ENCODE data around the gene OXTR. TPM values are rescaled to one million over a fixed set of nuclear protein-coding genes. Genes with fewer than 3 reads are reported as not detected.
"Not testable (repeated sequence)": the region's sequence is repeated elsewhere in the genome, so short reads cannot be mapped to it uniquely, and the experiment has no call there.

The OXTR gene
- total and polyA plus RNA-seq, 4 experiments from 2014 or later: 0.15 to 1.1 (median 0.94) TPM; not detected in 1

- H3K4me3 Mint-ChIP-seq: no peak overlapping the region
- ChIA-PET POLR2A (ENCODE audit: partially characterized antibody) (no interaction called here), CTCF (ENCODE audit: partially characterized antibody) (no interaction called here)
- DNase-seq: no peak
- H3K27me3 Mint-ChIP-seq: peaks cover 0 to 3% of the 10 kb centered on the region in 2 donors
- Histone ChIP-seq H3K4me1 (ENCODE audit: insufficient read depth, low read length) (no peaks in the 10 kb centered on the region), H3K4me3 (ENCODE audit: low read length in 2 of 2) (no peak overlapping the region), H3K36me3 (ENCODE audit: insufficient read depth, low read length) (no peaks in the 10 kb centered on the region), H3K27ac (ENCODE audit: low read depth, low read length) (no peak overlapping the region), H3K9me3 (ENCODE audit: control insufficient read depth in 1 of 2, low read length in 2 of 2) (no peaks in the 10 kb centered on the region), H3K27me3 (ENCODE audit: insufficient read depth, low read length) (no peaks in the 10 kb centered on the region)
- peaks cover 0 to 18% (median 10%) of the 10 kb centered on the region in 8 donors for H3K9me3 Mint-ChIP-seq
- H3K27ac Mint-ChIP-seq: no peak overlapping the region
- H3K36me3 Mint-ChIP-seq: no peaks in the 10 kb centered on the region
- intact Hi-C loops (cut with micrococcal nuclease): no loop called here
- no peaks in the 10 kb centered on the region for H3K4me1 Mint-ChIP-seq
These were observed 46.6 kb downstream of the OXTR start for GRCh38 chr3:8722808-8723207.

GRCh38 chr3:8715757-8716156 lies 53.7 kb downstream of the OXTR start:
- H3K9me3 Mint-ChIP-seq: peaks cover 0 to 11% (median 3%) of the 10 kb centered on the region in 8 donors
- H3K36me3 ChIP-seq (ENCODE audit: insufficient read depth, low read length); intact Hi-C loops (cut with micrococcal nuclease); DNase-seq; H3K9me3 ChIP-seq (ENCODE audit: control insufficient read depth in 1 of 2, low read length in 2 of 2); H3K4me3 ChIP-seq (ENCODE audit: low read length in 2 of 2); H3K4me1 Mint-ChIP-seq; CTCF ChIA-PET (ENCODE audit: partially characterized antibody); H3K4me3 Mint-ChIP-seq; H3K4me1 ChIP-seq (ENCODE audit: insufficient read depth, low read length); H3K36me3 Mint-ChIP-seq; H3K27me3 ChIP-seq (ENCODE audit: insufficient read depth, low read length); H3K27me3 Mint-ChIP-seq; POLR2A ChIA-PET (ENCODE audit: partially characterized antibody); H3K27ac ChIP-seq (ENCODE audit: low read depth, low read length): not testable (repeated sequence)
- H3K27ac Mint-ChIP-seq: peak overlapping the region in 1 of 7 donors; percentile 17

GRCh38 chr3:8713901-8714759 lies 55.3 kb downstream of the OXTR start:
- CTCF ChIA-PET (ENCODE audit: partially characterized antibody): no interaction called here
- DNase-seq: no peak
- H3K4me1 Mint-ChIP-seq: no peaks in the 10 kb centered on the region
- no peak overlapping the region for H3K27ac Mint-ChIP-seq
- POLR2A ChIA-PET (ENCODE audit: partially characterized antibody): no interaction called here
- Histone ChIP-seq H3K9me3 (ENCODE audit: control insufficient read depth in 1 of 2, low read length in 2 of 2) (no peaks in the 10 kb centered on the region), H3K27ac (ENCODE audit: low read depth, low read length) (no peak overlapping the region), H3K4me1 (ENCODE audit: insufficient read depth, low read length) (no peaks in the 10 kb centered on the region), H3K27me3 (ENCODE audit: insufficient read depth, low read length) (no peaks in the 10 kb centered on the region), H3K36me3 (ENCODE audit: insufficient read depth, low read length) (no peaks in the 10 kb centered on the region), H3K4me3 (ENCODE audit: low read length in 2 of 2) (no peak overlapping the region)
- peaks cover 0 to 7% (median 3%) of the 10 kb centered on the region in 8 donors for H3K9me3 Mint-ChIP-seq
- H3K27me3 Mint-ChIP-seq: peaks cover 2 to 10% of the 10 kb centered on the region in 2 donors
- H3K36me3 Mint-ChIP-seq: peaks cover 0 to 2% of the 10 kb centered on the region in 2 donors
- intact Hi-C loops (cut with micrococcal nuclease): no loop called here
- H3K4me3 Mint-ChIP-seq: no peak overlapping the region

GRCh38 chr3:8712908-8713255 lies 56.5 kb downstream of the OXTR start:
- H3K9me3 Mint-ChIP-seq: peaks cover 0 to 10% (median 3%) of the 10 kb centered on the region in 8 donors
- no peak overlapping the region for H3K4me3 Mint-ChIP-seq

GRCh38 chr3:8712045-8712907 lies 57.1 kb downstream of the OXTR start:
- no peaks in the 10 kb centered on the region for H3K36me3 ChIP-seq (ENCODE audit: insufficient read depth, low read length)
- Mint-ChIP-seq H3K27me3 (peaks cover 2 to 10% of the 10 kb centered on the region in 2 donors), H3K4me1 (no peaks in the 10 kb centered on the region), H3K4me3 (no peak overlapping the region), H3K36me3 (peaks cover 0 to 2% of the 10 kb centered on the region in 2 donors), H3K27ac (no peak overlapping the region), H3K9me3 (peaks cover 0 to 8% (median 3%) of the 10 kb centered on the region in 8 donors)
- POLR2A ChIA-PET (ENCODE audit: partially characterized antibody): no interaction called here
- no peak overlapping the region for H3K4me3 ChIP-seq (ENCODE audit: low read length in 2 of 2)
- H3K4me1 ChIP-seq (ENCODE audit: insufficient read depth, low read length): no peaks in the 10 kb centered on the region
- intact Hi-C loops (cut with micrococcal nuclease): no loop called here
- CTCF ChIA-PET (ENCODE audit: partially characterized antibody): no interaction called here
- no peaks in the 10 kb centered on the region for H3K9me3 ChIP-seq (ENCODE audit: control insufficient read depth in 1 of 2, low read length in 2 of 2)
- H3K27me3 ChIP-seq (ENCODE audit: insufficient read depth, low read length): no peaks in the 10 kb centered on the region
- H3K27ac ChIP-seq (ENCODE audit: low read depth, low read length): no peak overlapping the region
- no peak for DNase-seq

More at GRCh38 chr3:8712908-8713255, 56.5 kb downstream of the OXTR start:
- Histone ChIP-seq H3K27ac (ENCODE audit: low read depth, low read length) (no peak overlapping the region), H3K27me3 (ENCODE audit: insufficient read depth, low read length) (no peaks in the 10 kb centered on the region), H3K36me3 (ENCODE audit: insufficient read depth, low read length) (no peaks in the 10 kb centered on the region), H3K4me3 (ENCODE audit: low read length in 2 of 2) (no peak overlapping the region), H3K4me1 (ENCODE audit: insufficient read depth, low read length) (no peaks in the 10 kb centered on the region), H3K9me3 (ENCODE audit: control insufficient read depth in 1 of 2, low read length in 2 of 2) (no peaks in the 10 kb centered on the region)
- POLR2A ChIA-PET (ENCODE audit: partially characterized antibody): no interaction called here
- Mint-ChIP-seq H3K27ac (no peak overlapping the region), H3K36me3 (peaks cover 0 to 2% of the 10 kb centered on the region in 2 donors), H3K4me1 (no peaks in the 10 kb centered on the region), H3K27me3 (peaks cover 2 to 10% of the 10 kb centered on the region in 2 donors)
- CTCF ChIA-PET (ENCODE audit: partially characterized antibody): no interaction called here
- intact Hi-C loops (cut with micrococcal nuclease): no loop called here
- no peak for DNase-seq

- Mint-ChIP-seq H3K4me3 (no peak overlapping the region), H3K9me3 (peaks cover 0 to 9% (median 2%) of the 10 kb centered on the region in 8 donors), H3K36me3 (no peaks in the 10 kb centered on the region), H3K27me3 (peaks cover 0 to 9% of the 10 kb centered on the region in 2 donors), H3K4me1 (no peaks in the 10 kb centered on the region), H3K27ac (no peak overlapping the region)
- Histone ChIP-seq H3K36me3 (ENCODE audit: insufficient read depth, low read length) (no peaks in the 10 kb centered on the region), H3K27ac (ENCODE audit: low read depth, low read length) (no peak overlapping the region), H3K27me3 (ENCODE audit: insufficient read depth, low read length) (no peaks in the 10 kb centered on the region), H3K9me3 (ENCODE audit: control insufficient read depth in 1 of 2, low read length in 2 of 2) (no peaks in the 10 kb centered on the region), H3K4me3 (ENCODE audit: low read length in 2 of 2) (no peak overlapping the region), H3K4me1 (ENCODE audit: insufficient read depth, low read length) (no peaks in the 10 kb centered on the region)
- CTCF ChIA-PET (ENCODE audit: partially characterized antibody): interaction anchor here (0.6 to 1.4 kb wide), 2 partner anchors 47 to 568 kb away, joined by 3 to 4 read pairs; no protein-coding TSS in a partner anchor
- DNase-seq: no peak
- intact Hi-C loops (cut with micrococcal nuclease): no loop called here
- POLR2A ChIA-PET (ENCODE audit: partially characterized antibody): no interaction called here
These were observed 59.5 kb downstream of the OXTR start for GRCh38 chr3:8709801-8710507.

- ChIA-PET CTCF (ENCODE audit: partially characterized antibody) (no interaction called here), POLR2A (ENCODE audit: partially characterized antibody) (no interaction called here)
- Mint-ChIP-seq H3K27me3 (peaks cover 0 to 9% of the 10 kb centered on the region in 2 donors), H3K36me3 (no peaks in the 10 kb centered on the region), H3K4me3 (no peak overlapping the region), H3K27ac (no peak overlapping the region), H3K9me3 (peaks cover 0 to 12% (median 2%) of the 10 kb centered on the region in 8 donors), H3K4me1 (no peaks in the 10 kb centered on the region)
- no peak overlapping the region for H3K4me3 ChIP-seq (ENCODE audit: low read length in 2 of 2)
- no peaks in the 10 kb centered on the region for H3K27me3 ChIP-seq (ENCODE audit: insufficient read depth, low read length)
- no peaks in the 10 kb centered on the region for H3K36me3 ChIP-seq (ENCODE audit: insufficient read depth, low read length)
- H3K27ac ChIP-seq (ENCODE audit: low read depth, low read length): no peak overlapping the region
- H3K4me1 ChIP-seq (ENCODE audit: insufficient read depth, low read length): no peaks in the 10 kb centered on the region
- intact Hi-C loops (cut with micrococcal nuclease): no loop called here
- DNase-seq: no peak
- H3K9me3 ChIP-seq (ENCODE audit: control insufficient read depth in 1 of 2, low read length in 2 of 2): no peaks in the 10 kb centered on the region
These were observed 60.1 kb downstream of the OXTR start for GRCh38 chr3:8709287-8709686.
